Skeletal muscle tissue (tissue), 4 donors: ENCODE results near the gene DLG2. TPM values are rescaled to one million over a fixed set of nuclear protein-coding genes. Genes with fewer than 3 reads are reported as not detected.
"Not testable (repeated sequence)": the region's sequence is repeated elsewhere in the genome, so short reads cannot be mapped to it uniquely, and the experiment has no call there.

Experiments
- H3K27ac ChIP-seq: one replicate; pipeline ENCODE4 v1.7.0; 2013; ENCODE audit warnings: mild to moderate bottlenecking, low read depth, low read length, inconsistent platforms
- H3K27me3 ChIP-seq, 3 donors: one replicate each; pipeline ENCODE4 v1.7.0; 2013; ENCODE audit warnings: low read length in 3 of 3; ENCODE audit not compliant: control insufficient read depth in 3 of 3, insufficient read depth in 3 of 3
- H3K36me3 ChIP-seq, 3 donors: one replicate each; pipeline ENCODE4 v1.7.0; 2013; ENCODE audit warnings: low read length in 3 of 3; ENCODE audit not compliant: control insufficient read depth in 3 of 3, insufficient read depth in 3 of 3
- H3K4me1 ChIP-seq, 3 donors: one replicate each; pipeline ENCODE4 v1.7.0; 2013; ENCODE audit warnings: low read length in 3 of 3, mild to moderate bottlenecking in 3 of 3; ENCODE audit not compliant: control insufficient read depth in 3 of 3, insufficient read depth in 3 of 3
- H3K4me3 ChIP-seq, 3 donors: one replicate each; pipeline ENCODE4 v1.7.0; 2013; ENCODE audit warnings: low read length in 3 of 3
- H3K9ac ChIP-seq, 3 donors: one replicate each; pipeline ENCODE4 v1.7.0; 2013; ENCODE audit warnings: low read length in 3 of 3, mild to moderate bottlenecking in 3 of 3, moderate library complexity in 2 of 3, low read depth in 1 of 3
- H3K9me3 ChIP-seq, 3 donors: one replicate each; pipeline ENCODE4 v1.7.0; 2013; ENCODE audit warnings: low read length in 3 of 3; ENCODE audit not compliant: control insufficient read depth in 3 of 3
- total RNA-seq: library from RNA; depleted of rRNA; stranded (reverse); fragments of >200 nt; gene quantifications from one replicate; pipeline ENCODE4 v1.2.3, GENCODE V29; 2014
- donor health status: Osteomylitis.

The DLG2 gene
- total RNA-seq, 1 donor from 2014 or later = 18.3 TPM

GRCh38 chr11:83441171-83441570 is 2186.0 kb downstream of the DLG2 start:
- Histone ChIP-seq H3K9ac (no peak overlapping the region), H3K36me3 (no peaks in the 10 kb centered on the region), H3K9me3 (no peaks in the 10 kb centered on the region), H3K27ac (no peak overlapping the region), H3K4me1 (no peaks in the 10 kb centered on the region), H3K4me3 (no peak overlapping the region), H3K27me3 (no peaks in the 10 kb centered on the region)

- Histone ChIP-seq H3K4me1 (no peaks in the 10 kb centered on the region), H3K9ac (no peak overlapping the region), H3K9me3 (no peaks in the 10 kb centered on the region), H3K27ac (no peak overlapping the region), H3K27me3 (no peaks in the 10 kb centered on the region), H3K4me3 (no peak overlapping the region), H3K36me3 (no peaks in the 10 kb centered on the region)
These were observed 2188.7 kb downstream of the DLG2 start for GRCh38 chr11:83438438-83438837.

- no peak overlapping the region for H3K4me3 ChIP-seq
- H3K27ac ChIP-seq = no peak overlapping the region
- no peaks in the 10 kb centered on the region for H3K36me3 ChIP-seq
- no peaks in the 10 kb centered on the region for H3K4me1 ChIP-seq
- no peaks in the 10 kb centered on the region for H3K27me3 ChIP-seq
- H3K9ac ChIP-seq = no peak overlapping the region
- no peaks in the 10 kb centered on the region for H3K9me3 ChIP-seq
These were observed 2189.2 kb downstream of the DLG2 start for GRCh38 chr11:83437939-83438338.

GRCh38 chr11:83436855-83437254 is 2190.3 kb downstream of the DLG2 start:
- H3K4me1 ChIP-seq = no peaks in the 10 kb centered on the region
- H3K9me3 ChIP-seq = no peaks in the 10 kb centered on the region
- H3K27me3 ChIP-seq = no peaks in the 10 kb centered on the region
- H3K4me3 ChIP-seq = no peak overlapping the region
- H3K27ac ChIP-seq = no peak overlapping the region
- H3K36me3 ChIP-seq = no peaks in the 10 kb centered on the region
- no peak overlapping the region for H3K9ac ChIP-seq

- not testable (repeated sequence) for H3K9me3 ChIP-seq, H3K27ac ChIP-seq, H3K9ac ChIP-seq, H3K27me3 ChIP-seq, H3K36me3 ChIP-seq, H3K4me1 ChIP-seq, H3K4me3 ChIP-seq
These were observed 2192.3 kb downstream of the DLG2 start for GRCh38 chr11:83434812-83435211.

- no peaks in the 10 kb centered on the region for H3K36me3 ChIP-seq
- no peak overlapping the region for H3K27ac ChIP-seq
- no peak overlapping the region for H3K4me3 ChIP-seq
- no peaks in the 10 kb centered on the region for H3K9me3 ChIP-seq
- no peaks in the 10 kb centered on the region for H3K4me1 ChIP-seq
- no peaks in the 10 kb centered on the region for H3K27me3 ChIP-seq
- no peak overlapping the region for H3K9ac ChIP-seq
These were observed 2199.2 kb downstream of the DLG2 start for GRCh38 chr11:83427943-83428342.

- Histone ChIP-seq H3K4me3 (no peak overlapping the region), H3K4me1 (no peaks in the 10 kb centered on the region), H3K36me3 (no peaks in the 10 kb centered on the region), H3K27me3 (no peaks in the 10 kb centered on the region), H3K9me3 (no peaks in the 10 kb centered on the region), H3K27ac (no peak overlapping the region), H3K9ac (no peak overlapping the region)
These were observed 2199.6 kb downstream of the DLG2 start for GRCh38 chr11:83427501-83427900.

GRCh38 chr11:83425137-83425466 is 2202.0 kb downstream of the DLG2 start:
- no peaks in the 10 kb centered on the region for H3K36me3 ChIP-seq
- no peaks in the 10 kb centered on the region for H3K27me3 ChIP-seq
- H3K9me3 ChIP-seq = no peaks in the 10 kb centered on the region
- H3K4me3 ChIP-seq = no peak overlapping the region
- H3K9ac ChIP-seq = no peak overlapping the region
- H3K4me1 ChIP-seq = no peaks in the 10 kb centered on the region
- H3K27ac ChIP-seq = no peak overlapping the region

- no peak overlapping the region for H3K4me3 ChIP-seq
- H3K9me3 ChIP-seq = no peaks in the 10 kb centered on the region
- no peaks in the 10 kb centered on the region for H3K27me3 ChIP-seq
- H3K4me1 ChIP-seq = no peaks in the 10 kb centered on the region
- H3K27ac ChIP-seq = no peak overlapping the region
- no peak overlapping the region for H3K9ac ChIP-seq
- H3K36me3 ChIP-seq = no peaks in the 10 kb centered on the region
These were observed 2202.6 kb downstream of the DLG2 start for GRCh38 chr11:83424376-83425136.

GRCh38 chr11:83422641-83423040 is 2204.5 kb downstream of the DLG2 start:
- not testable (repeated sequence) for H3K27ac ChIP-seq, H3K9me3 ChIP-seq, H3K4me3 ChIP-seq, H3K4me1 ChIP-seq, H3K36me3 ChIP-seq, H3K27me3 ChIP-seq, H3K9ac ChIP-seq
